HG03039 (cell line): Measurements from ENCODE around the gene PLS3.
A peak's percentile ranks its signal among the peaks of the same experiment; 100 is the strongest.

Experiments used
- ATAC-seq: cut with Tn5 transposase; IDR thresholded peaks from one replicate; pipeline ENCODE4 v1.9.1; 2021; ENCODE audit warnings: mild to moderate bottlenecking, moderate library complexity; ENCODE audit not compliant: unreplicated experiment

The PLS3 gene

GRCh38 chrX:115687595-115687994, 126.6 kb downstream of the PLS3 start:
- ATAC-seq: no peak

GRCh38 chrX:115689931-115690330, 129.0 kb downstream of the PLS3 start:
- no peak for ATAC-seq

GRCh38 chrX:115690511-115691216, 129.7 kb downstream of the PLS3 start:
- peak; percentile 61 for ATAC-seq

GRCh38 chrX:115693476-115693875, 132.5 kb downstream of the PLS3 start:
- ATAC-seq: no peak

GRCh38 chrX:115694028-115694427, 133.1 kb downstream of the PLS3 start:
- ATAC-seq: no peak

- no peak for ATAC-seq
Measured at GRCh38 chrX:115696039-115696438, 135.1 kb downstream of the PLS3 start.

- no peak for ATAC-seq
Measured at GRCh38 chrX:115696939-115697338, 136.0 kb downstream of the PLS3 start.

GRCh38 chrX:115697806-115698205, 136.8 kb downstream of the PLS3 start:
- ATAC-seq: no peak
